GM12878 (cell line): ENCODE data around the gene TMCO1. TPM values are rescaled to one million over a fixed set of nuclear protein-coding genes. Genes with fewer than 3 reads are reported as not detected.

ENCODE experiments used
- ATAC-seq: fragments of 200-7000 bp; cut with Tn5 transposase; 3 replicates; pipeline ENCODE4 v1.9.1; 2020; ENCODE audit warnings: mild to moderate bottlenecking, moderate library complexity
- BruUV-seq: library from RNA; stranded (reverse); fragments of 400-500 nt; replicated peaks from 2 replicates; lab custom pipeline; 2021; lab: Mats Ljungman, UMichigan
- CTCF ChIA-PET: fragments of 300-600 bp; sonication (Branson Sonifier 250); formaldehyde crosslinking; extraction: SDS; loops from one replicate; lab custom pipeline; 2021; ENCODE audit warnings: inconsistent platforms; lab: Yijun Ruan, JAX
- POLR2A ChIA-PET: fragments of 350-600 bp; formaldehyde crosslinking; extraction: SDS; loops from one replicate; lab custom pipeline; 2021; ENCODE audit warnings: inconsistent platforms; lab: Charles Lee
- RAD21 ChIA-PET: fragments of 300-600 bp; sonication (Branson Sonifier 250); formaldehyde crosslinking; loops from one replicate; lab custom pipeline; 2023; ENCODE audit warnings: antibody characterized with exemption; ENCODE audit not compliant: unreplicated experiment; lab: Charles Lee
- SMC1A ChIA-PET: fragments of 300-600 bp; sonication (Branson Sonifier 250); formaldehyde crosslinking; loops from one replicate; lab custom pipeline; 2023; ENCODE audit not compliant: unreplicated experiment, uncharacterized antibody; lab: Charles Lee
- DNase-seq: peaks from one replicate; pipeline ENCODE4 v3.0.0-alpha.2; 2011; ENCODE audit warnings: low read depth, low spot score
- FAIRE-seq: peaks from 3 replicates; lab custom pipeline; 2011; peaks lifted over from hg19 to GRCh38; lab: Jason Lieb, UNC
- H2AFZ ChIP-seq: 2 replicates; pipeline ENCODE4 v1.6.0; 2011; ENCODE audit warnings: low read depth, low read length, control low read depth; ENCODE audit not compliant: control insufficient read depth
- H3K27ac ChIP-seq: 2 replicates; pipeline ENCODE4 v1.5.1; 2011; ENCODE audit warnings: control low read depth; ENCODE audit not compliant: control insufficient read depth, insufficient read depth
- H3K27me3 ChIP-seq, 2 experiments: replicated peaks in 1 of 2; 2 replicates each; pipeline versions ENCODE4 v1.6.0 to v1.6.1; 2011; ENCODE audit warnings: low read length in 1 of 2; ENCODE audit not compliant: control insufficient read depth in 2 of 2, insufficient read depth in 2 of 2
- H3K36me3 ChIP-seq, 2 experiments: 2 replicates each; pipeline ENCODE4 v1.5.1; 2011; ENCODE audit warnings: low read length in 1 of 2; ENCODE audit not compliant: control insufficient read depth in 2 of 2, insufficient read depth in 2 of 2
- H3K4me1 ChIP-seq: 2 replicates; pipeline ENCODE4 v1.6.1; 2011; ENCODE audit warnings: mild to moderate bottlenecking, low read length, moderate library complexity, mixed read lengths; ENCODE audit not compliant: control insufficient read depth, insufficient read depth
- H3K4me2 ChIP-seq: 2 replicates; pipeline ENCODE4 v1.6.0; 2011; ENCODE audit warnings: control low read depth; ENCODE audit not compliant: control insufficient read depth, insufficient read depth
- H3K4me3 ChIP-seq: fragments of 200-600 bp; sonication (generic); 2 replicates; pipeline ENCODE4 v1.5.1; 2016
- H3K79me2 ChIP-seq: 2 replicates; pipeline ENCODE4 v1.6.0; 2011; ENCODE audit warnings: low read length; ENCODE audit not compliant: control insufficient read depth, insufficient read depth
- H3K9ac ChIP-seq: 2 replicates; pipeline ENCODE4 v1.8.0; 2011; ENCODE audit warnings: low read length, control low read depth, mixed read lengths; ENCODE audit not compliant: control insufficient read depth, insufficient read depth
- H3K9me3 ChIP-seq: replicated peaks from 3 replicates; pipeline ENCODE4 v1.5.1; 2011; ENCODE audit warnings: mild to moderate bottlenecking, low read length; ENCODE audit not compliant: control insufficient read depth, insufficient read depth
- H4K20me1 ChIP-seq: 2 replicates; pipeline ENCODE4 v1.6.0; 2011; ENCODE audit not compliant: control insufficient read depth, insufficient read depth
- BCL11A ChIP-seq: IDR thresholded peaks from 2 replicates; pipeline ENCODE4 v1.6.1; 2011; ENCODE audit warnings: low read depth, low read length
- CHD1 ChIP-seq: IDR thresholded peaks from 2 replicates; pipeline ENCODE4 v1.6.1; 2012; ENCODE audit warnings: low read depth, low read length, improper control_type of control experiment
- PML ChIP-seq: IDR thresholded peaks from 2 replicates; pipeline ENCODE4 v1.6.1; 2012; ENCODE audit warnings: low read length, inconsistent platforms
- PRDM15 ChIP-seq: fragments of 450-650 bp; formaldehyde crosslinking; IDR thresholded peaks from 2 replicates; pipeline ENCODE4 v1.4.0; 2020; ENCODE audit warnings: mild to moderate bottlenecking, moderate library complexity
- RELA ChIP-seq: fragments of 450-650 bp; IDR thresholded peaks from 2 replicates; pipeline ENCODE4 v1.8.0; 2014; ENCODE audit warnings: borderline replicate concordance; ENCODE audit not compliant: partially characterized antibody
- SPI1 ChIP-seq: IDR thresholded peaks from 2 replicates; pipeline ENCODE4 v1.6.1; 2011; ENCODE audit warnings: low read depth, mild to moderate bottlenecking, low read length, moderate library complexity, borderline replicate concordance; ENCODE audit not compliant: insufficient read depth
- SRF ChIP-seq, 2 experiments: IDR thresholded peaks; 2 replicates each; pipeline ENCODE4 v1.6.1; 2011; ENCODE audit warnings: low read depth in 2 of 2, low read length in 2 of 2, mild to moderate bottlenecking in 1 of 2, moderate library complexity in 1 of 2
- TCF7 ChIP-seq: IDR thresholded peaks from 2 replicates; pipeline ENCODE4 v1.6.1; 2014; ENCODE audit warnings: antibody characterized with exemption, borderline replicate concordance
- ZNF274 ChIP-seq: IDR thresholded peaks from one replicate; pipeline ENCODE4 v1.8.0; 2011; ENCODE audit not compliant: insufficient read length, insufficient read depth
- WGBS: methylation state at CpG from one replicate; pipeline ENCODE4 v1.1.6; 2016; ENCODE audit warnings: low lambda C conversion rate; ENCODE audit not compliant: insufficient replicate concordance, insufficient coverage; ENCODE audit errors: missing lambda C conversion rate; 5-methylcytosine and 5-hydroxymethylcytosine counted together
- in situ Hi-C: fragments of 300-500 bp; cut with MboI; formaldehyde crosslinking; loops from 9 replicates; pipeline ENCODE4 v1.14.3; 2018; ENCODE audit warnings: mixed read lengths
- intact Hi-C: fragments of 100-400 bp; cut with micrococcal nuclease; formaldehyde crosslinking; loops from one replicate; pipeline ENCODE4 v1.14.2; 2022; ENCODE audit not compliant: unreplicated experiment
- polyA plus RNA-seq, 11 experiments: library from polyadenylated mRNA; depleted of rRNA in 4 of 11; unstranded in 6 of 11; stranded (reverse) in 5 of 11; fragments of >200 nt; fragmentation: Nextera tagmentation in 4 of 11; fragmentation: Illumina TruSeq in 1 of 11; extraction: Ambion mirVana in 4 of 11; extraction: Trizol in 1 of 11; gene quantifications; 1 replicate in 1 of 11; 2 replicates in 10 of 11; pipeline versions ENCODE4 v1.2.1 to v1.2.3, GENCODE V29; 2011 to 2016; ENCODE audit warnings: inconsistent platforms in 2 of 11, missing spikeins in 2 of 11, low read depth in 1 of 11
- total RNA-seq, 4 experiments: library from RNA; depleted of rRNA in 3 of 4; stranded (reverse); fragments of >200 nt in 3 of 4; fragmentation: Illumina TruSeq in 1 of 4; extraction: Trizol in 1 of 4; gene quantifications; 2 replicates each; pipeline versions ENCODE4 v1.2.1 to v1.2.3, GENCODE V29; 2013 to 2021
- TF ChIP-seq, protein P1 (sequence below): fragments of 450-650 bp; IDR thresholded peaks from 2 replicates; pipeline ENCODE4 v1.6.1; 2017; ENCODE audit warnings: low read depth, mild to moderate bottlenecking, moderate library complexity
- TF ChIP-seq, protein P2 (sequence below): fragments of 450-650 bp; IDR thresholded peaks from 2 replicates; pipeline ENCODE4 v1.6.1; 2017; ENCODE audit warnings: mild to moderate bottlenecking, moderate library complexity

Gene TMCO1
- total and polyA plus RNA-seq, 10 of the 15 experiments (the other 5 are each of a cell fraction or from before 2014, with no cell fraction given), result 50.3 to 253 (median 126) TPM

DNA sequence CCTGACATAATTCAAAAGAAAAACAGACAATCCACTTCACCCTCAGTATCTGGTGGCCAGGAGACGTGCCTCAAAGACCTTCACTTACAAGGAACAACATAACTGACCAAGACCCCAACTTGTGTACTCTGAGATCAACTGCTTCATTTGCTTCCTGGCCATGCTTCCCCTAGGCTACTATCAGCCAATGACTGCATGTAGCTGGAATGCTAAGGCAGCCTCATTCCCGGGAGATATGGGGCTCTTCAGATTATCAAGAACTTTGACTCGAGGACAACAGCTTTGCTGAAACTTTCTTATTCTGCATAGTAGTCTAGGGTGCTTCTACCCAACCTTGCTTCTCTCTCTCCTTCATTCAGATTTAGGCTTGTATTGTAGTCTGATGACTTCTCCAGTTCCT, 47.1 kb upstream of the TMCO1 start:
- H3K4me1 ChIP-seq, result no peaks in the 10 kb centered on the region
- ChIA-PET CTCF (no interaction called here), POLR2A (interaction anchor here (0.9 kb wide), 1 partner anchor 11 kb away, joined by 3 read pairs; no protein-coding TSS in a partner anchor), SMC1A (interaction anchor here (0.6 kb wide), 1 partner anchor 245 kb away, joined by 3 read pairs; no protein-coding TSS in a partner anchor), RAD21 (no interaction called here)
- H3K36me3 ChIP-seq, result no peaks in the 10 kb centered on the region
- in situ Hi-C loops (no loop called here), intact Hi-C loops (no loop called here)
- FAIRE-seq (no peak), DNase-seq (no peak), ATAC-seq (no peak)
- no peak overlapping the region for H2AFZ ChIP-seq
- H3K27ac ChIP-seq, result no peak overlapping the region
- no peaks in the 10 kb centered on the region for H3K79me2 ChIP-seq
- no TSS peak for BruUV-seq
- H3K9ac ChIP-seq, result no peak overlapping the region
- 32% methylated on average over 3 of the region's 3 CpGs for WGBS
- no peaks in the 10 kb centered on the region for H4K20me1 ChIP-seq
- H3K4me3 ChIP-seq, result no peak overlapping the region
- H3K4me2 ChIP-seq, result no peak overlapping the region
- H3K27me3 ChIP-seq, result no peaks in the 10 kb centered on the region
- no peaks in the 10 kb centered on the region for H3K9me3 ChIP-seq
- TF ChIP-seq ZNF274 (no peak), CHD1 (no peak), RELA (no peak), SPI1 (no peak), TCF7 (no peak), PRDM15 (CRISPR knock-in tag) (no peak), PML (no peak), BCL11A (no peak), SRF (IDR thresholded peaks at IDR 0.05; ENCODE audit: low read depth in 2 of 2, low read length in 2 of 2) (no peak)
- TF ChIP-seq, protein P1, sequence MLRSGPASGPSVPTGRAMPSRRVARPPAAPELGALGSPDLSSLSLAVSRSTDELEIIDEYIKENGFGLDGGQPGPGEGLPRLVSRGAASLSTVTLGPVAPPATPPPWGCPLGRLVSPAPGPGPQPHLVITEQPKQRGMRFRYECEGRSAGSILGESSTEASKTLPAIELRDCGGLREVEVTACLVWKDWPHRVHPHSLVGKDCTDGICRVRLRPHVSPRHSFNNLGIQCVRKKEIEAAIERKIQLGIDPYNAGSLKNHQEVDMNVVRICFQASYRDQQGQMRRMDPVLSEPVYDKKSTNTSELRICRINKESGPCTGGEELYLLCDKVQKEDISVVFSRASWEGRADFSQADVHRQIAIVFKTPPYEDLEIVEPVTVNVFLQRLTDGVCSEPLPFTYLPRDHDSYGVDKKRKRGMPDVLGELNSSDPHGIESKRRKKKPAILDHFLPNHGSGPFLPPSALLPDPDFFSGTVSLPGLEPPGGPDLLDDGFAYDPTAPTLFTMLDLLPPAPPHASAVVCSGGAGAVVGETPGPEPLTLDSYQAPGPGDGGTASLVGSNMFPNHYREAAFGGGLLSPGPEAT, result no peak
- TF ChIP-seq, protein P2, sequence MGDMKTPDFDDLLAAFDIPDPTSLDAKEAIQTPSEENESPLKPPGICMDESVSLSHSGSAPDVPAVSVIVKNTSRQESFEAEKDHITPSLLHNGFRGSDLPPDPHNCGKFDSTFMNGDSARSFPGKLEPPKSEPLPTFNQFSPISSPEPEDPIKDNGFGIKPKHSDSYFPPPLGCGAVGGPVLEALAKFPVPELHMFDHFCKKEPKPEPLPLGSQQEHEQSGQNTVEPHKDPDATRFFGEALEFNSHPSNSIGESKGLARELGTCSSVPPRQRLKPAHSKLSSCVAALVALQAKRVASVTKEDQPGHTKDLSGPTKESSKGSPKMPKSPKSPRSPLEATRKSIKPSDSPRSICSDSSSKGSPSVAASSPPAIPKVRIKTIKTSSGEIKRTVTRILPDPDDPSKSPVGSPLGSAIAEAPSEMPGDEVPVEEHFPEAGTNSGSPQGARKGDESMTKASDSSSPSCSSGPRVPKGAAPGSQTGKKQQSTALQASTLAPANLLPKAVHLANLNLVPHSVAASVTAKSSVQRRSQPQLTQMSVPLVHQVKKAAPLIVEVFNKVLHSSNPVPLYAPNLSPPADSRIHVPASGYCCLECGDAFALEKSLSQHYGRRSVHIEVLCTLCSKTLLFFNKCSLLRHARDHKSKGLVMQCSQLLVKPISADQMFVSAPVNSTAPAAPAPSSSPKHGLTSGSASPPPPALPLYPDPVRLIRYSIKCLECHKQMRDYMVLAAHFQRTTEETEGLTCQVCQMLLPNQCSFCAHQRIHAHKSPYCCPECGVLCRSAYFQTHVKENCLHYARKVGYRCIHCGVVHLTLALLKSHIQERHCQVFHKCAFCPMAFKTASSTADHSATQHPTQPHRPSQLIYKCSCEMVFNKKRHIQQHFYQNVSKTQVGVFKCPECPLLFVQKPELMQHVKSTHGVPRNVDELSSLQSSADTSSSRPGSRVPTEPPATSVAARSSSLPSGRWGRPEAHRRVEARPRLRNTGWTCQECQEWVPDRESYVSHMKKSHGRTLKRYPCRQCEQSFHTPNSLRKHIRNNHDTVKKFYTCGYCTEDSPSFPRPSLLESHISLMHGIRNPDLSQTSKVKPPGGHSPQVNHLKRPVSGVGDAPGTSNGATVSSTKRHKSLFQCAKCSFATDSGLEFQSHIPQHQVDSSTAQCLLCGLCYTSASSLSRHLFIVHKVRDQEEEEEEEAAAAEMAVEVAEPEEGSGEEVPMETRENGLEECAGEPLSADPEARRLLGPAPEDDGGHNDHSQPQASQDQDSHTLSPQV, result no peak
